ENCODE measurements around the gene CDKN2A. TPM values are rescaled to one million over a fixed set of nuclear protein-coding genes. Genes with fewer than 3 reads are reported as not detected.

CDKN2A gene
- total RNA-seq, 3 donors from 2014 or later (not counting 1 experiment from before 2014, with no cell fraction given), result 3.5 to 7.7 (median 3.8) TPM

- Histone ChIP-seq H3K27me3 (ENCODE audit: control insufficient read depth, insufficient read depth, low read length) (no peaks in the 10 kb centered on the region), H3K27ac (ENCODE audit: low read length) (no peak overlapping the region), H3K9me3 (ENCODE audit: control insufficient read depth, insufficient read depth, low read length) (no peaks in the 10 kb centered on the region), H3K36me3 (ENCODE audit: control insufficient read depth, insufficient read depth, low read length) (no peaks in the 10 kb centered on the region), H3K4me1 (ENCODE audit: control insufficient read depth, insufficient read depth, low read length) (no peaks in the 10 kb centered on the region), H3K4me3 (ENCODE audit: low read length) (no peak overlapping the region)
- no peak for DNase-seq
- Mint-ChIP-seq H3K27me3 (ENCODE audit: low read depth in 2 of 2) (no peaks in the 10 kb centered on the region), H3K36me3 (no peaks in the 10 kb centered on the region), H3K4me1 (no peaks in the 10 kb centered on the region), H3K4me3 (no peak overlapping the region), H3K9me3 (no peaks in the 10 kb centered on the region), H3K27ac (no peak overlapping the region)
- no peak for TF ChIP-seq CTCF (IDR thresholded peaks at IDR 0.05)
- intact Hi-C loops (cut with micrococcal nuclease), result no loop called here
- no peak for ATAC-seq
These were observed 66.4 kb downstream of the CDKN2A start for GRCh38 chr9:21927752-21928151.

DNA sequence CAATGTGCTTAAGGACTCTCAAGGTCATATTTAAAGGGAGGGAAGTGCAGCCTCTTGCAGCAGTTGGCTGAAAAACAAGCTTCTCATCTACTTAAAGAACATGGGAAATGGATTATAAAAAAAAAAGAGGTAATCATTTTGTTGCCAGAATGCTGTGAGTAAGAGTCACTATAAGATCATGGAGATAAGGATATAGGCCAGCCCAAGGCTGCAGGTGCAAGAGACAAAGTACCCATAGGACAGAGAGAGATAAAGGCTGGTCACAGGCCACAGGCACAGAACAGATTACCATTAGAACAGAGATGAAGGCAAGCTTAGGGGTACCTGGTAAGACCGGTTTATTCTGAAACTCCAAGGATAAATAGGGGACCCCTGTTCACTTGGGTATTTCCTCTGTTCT is 70.5 kb downstream of the CDKN2A start:
- intact Hi-C loops (cut with micrococcal nuclease), result no loop called here
- ATAC-seq, result no peak

GRCh38 chr9:21919377-21920362 is 74.5 kb downstream of the CDKN2A start:
- intact Hi-C loops (cut with micrococcal nuclease), result loop anchor here (5.0 kb wide), 1 partner anchor 37 kb away; no protein-coding TSS in a partner anchor
- no peaks in the 10 kb centered on the region for H3K9me3 ChIP-seq (ENCODE audit: control insufficient read depth, insufficient read depth, low read length)
- no peaks in the 10 kb centered on the region for H3K36me3 Mint-ChIP-seq
- H3K4me1 ChIP-seq (ENCODE audit: control insufficient read depth, insufficient read depth, low read length), result no peaks in the 10 kb centered on the region
- peak overlapping the region; percentile 48 to 80 for H3K27ac Mint-ChIP-seq
- no peaks in the 10 kb centered on the region for H3K36me3 ChIP-seq (ENCODE audit: control insufficient read depth, insufficient read depth, low read length)
- ATAC-seq, result peak; percentile 86 to 95 (median 94)
- H3K27me3 ChIP-seq (ENCODE audit: control insufficient read depth, insufficient read depth, low read length), result no peaks in the 10 kb centered on the region
- TF ChIP-seq CTCF (IDR thresholded peaks at IDR 0.05), result no peak
- H3K27me3 Mint-ChIP-seq (ENCODE audit: low read depth in 2 of 2), result no peaks in the 10 kb centered on the region
- peaks cover 17 to 18% of the 10 kb centered on the region in 2 donors for H3K4me1 Mint-ChIP-seq
- no peak overlapping the region for H3K4me3 ChIP-seq (ENCODE audit: low read length)
- peaks cover 0 to 3% of the 10 kb centered on the region in 2 donors for H3K9me3 Mint-ChIP-seq
- WGBS (ENCODE audit: insufficient coverage), result 2% methylated on average over 3 of the region's 4 CpGs
- H3K4me3 Mint-ChIP-seq, result peak overlapping the region; percentile 45
- peak overlapping the region; percentile 42 for H3K27ac ChIP-seq (ENCODE audit: low read length)
- DNase-seq, result peak in 1 of 2 donors; percentile 79

More for the DNA sequence above, 70.5 kb downstream of the CDKN2A start:
- Mint-ChIP-seq H3K4me3 (no peak overlapping the region), H3K4me1 (peaks cover 15 to 16% of the 10 kb centered on the region in 2 donors), H3K27ac (no peak overlapping the region), H3K9me3 (no peaks in the 10 kb centered on the region), H3K36me3 (no peaks in the 10 kb centered on the region), H3K27me3 (ENCODE audit: low read depth in 2 of 2) (no peaks in the 10 kb centered on the region)
- TF ChIP-seq CTCF (IDR thresholded peaks at IDR 0.05), result no peak
- 100% methylated on average over 1 of the region's 1 CpG for WGBS (ENCODE audit: insufficient coverage)
- Histone ChIP-seq H3K27ac (ENCODE audit: low read length) (no peak overlapping the region), H3K4me1 (ENCODE audit: control insufficient read depth, insufficient read depth, low read length) (no peaks in the 10 kb centered on the region), H3K9me3 (ENCODE audit: control insufficient read depth, insufficient read depth, low read length) (no peaks in the 10 kb centered on the region), H3K27me3 (ENCODE audit: control insufficient read depth, insufficient read depth, low read length) (no peaks in the 10 kb centered on the region), H3K36me3 (ENCODE audit: control insufficient read depth, insufficient read depth, low read length) (no peaks in the 10 kb centered on the region), H3K4me3 (ENCODE audit: low read length) (no peak overlapping the region)
- no peak for DNase-seq

Other genes starting within 250 kb of the CDKN2A start
- 10 to 100 TPM; 19.4 to 20.7 (median 19.6) TPM for gene MTAP, start 191.8 kb downstream of the CDKN2A start, total RNA-seq
- gene CDKN2B-AS1, start 399 bp upstream of the CDKN2A start, total RNA-seq, result 1 to 10 TPM; 2.6 to 4.3 (median 3.1) TPM
- under 1 TPM in 2 of 3 donors, not detected in 1; 0.16 to 0.30 TPM for gene CDKN2B, start 14.9 kb upstream of the CDKN2A start, total RNA-seq